ENCODE data around the gene RNF157.
A peak's percentile ranks its signal among the peaks of the same experiment; 100 is the strongest.

Gene RNF157

DNA sequence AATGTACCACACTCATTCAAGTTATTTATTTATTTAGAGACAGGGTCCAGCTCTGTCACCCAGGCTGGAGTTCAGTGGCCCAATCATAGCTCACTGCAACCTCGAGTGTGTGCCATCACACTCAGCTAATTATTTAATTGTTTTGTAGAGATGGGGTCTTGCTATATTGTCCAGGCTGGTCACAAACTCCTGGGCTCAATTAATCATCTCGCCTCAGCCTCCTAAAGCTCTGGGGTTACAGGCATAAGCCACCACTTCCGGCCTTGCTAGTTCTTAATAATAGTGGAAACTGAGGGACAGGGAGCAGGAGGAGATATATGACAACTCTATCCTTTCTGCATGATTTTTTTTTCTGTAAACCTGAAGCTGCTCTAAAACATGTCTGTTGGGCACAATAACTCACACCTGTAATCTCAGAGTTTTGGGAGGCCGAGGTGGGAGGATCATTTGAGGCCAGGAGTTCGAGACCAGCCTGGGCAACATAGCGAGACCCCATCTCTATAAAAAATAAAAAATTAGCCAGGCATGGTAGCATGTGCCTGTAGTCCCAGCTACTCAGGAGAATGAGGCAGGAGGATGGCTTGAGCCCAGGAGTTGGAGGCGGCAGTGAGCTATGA is 125.0 kb downstream of the RNF157 start:
- no peaks in the 10 kb centered on the region for H3K9me3 ChIP-seq (ENCODE audit: control insufficient read depth, low read length)
- H3K36me3 ChIP-seq (ENCODE audit: control insufficient read depth, insufficient read depth, low read length, severe bottlenecking) = no peaks in the 10 kb centered on the region
- no peak overlapping the region for H3K4me3 ChIP-seq (ENCODE audit: low read length)
- H3K27me3 ChIP-seq (replicated peaks; ENCODE audit: control insufficient read depth, insufficient read depth, low read length) = peaks cover 3% of the 10 kb centered on the region
- H3K4me1 ChIP-seq (ENCODE audit: control insufficient read depth, insufficient read depth, low read length) = no peaks in the 10 kb centered on the region
- H3K9ac ChIP-seq (ENCODE audit: low read length) = no peak overlapping the region
- no peak for DNase-seq (ENCODE audit: low read depth)

DNA sequence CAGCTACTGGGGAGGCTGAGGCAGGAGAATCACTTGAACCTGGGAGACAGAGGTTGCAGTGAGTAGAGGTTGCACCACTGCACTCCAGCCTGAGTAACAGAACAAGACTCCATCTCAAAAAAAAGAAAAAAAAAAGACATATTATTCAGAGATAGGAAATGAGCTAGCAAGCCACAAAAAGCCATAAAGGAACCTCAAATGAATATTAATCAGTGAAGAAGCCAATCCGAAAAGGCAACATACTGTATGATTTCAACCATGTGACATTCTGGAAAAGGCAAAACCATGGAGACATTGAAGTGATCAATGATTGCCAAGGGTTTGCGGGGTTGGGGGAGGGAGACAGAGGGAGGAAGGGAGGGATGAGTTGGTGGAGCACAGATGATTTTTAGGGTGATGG is 128.3 kb downstream of the RNF157 start:
- Histone ChIP-seq H3K4me3 (ENCODE audit: low read length) (no peak overlapping the region), H3K27me3 (replicated peaks; ENCODE audit: control insufficient read depth, insufficient read depth, low read length) (no peaks in the 10 kb centered on the region), H3K9me3 (ENCODE audit: control insufficient read depth, low read length) (no peaks in the 10 kb centered on the region), H3K9ac (ENCODE audit: low read length) (no peak overlapping the region), H3K4me1 (ENCODE audit: control insufficient read depth, insufficient read depth, low read length) (no peaks in the 10 kb centered on the region), H3K36me3 (ENCODE audit: control insufficient read depth, insufficient read depth, low read length, severe bottlenecking) (no peaks in the 10 kb centered on the region)
- no peak for DNase-seq (ENCODE audit: low read depth)

GRCh38 chr17:76107509-76107908 is 132.8 kb downstream of the RNF157 start:
- Histone ChIP-seq H3K9me3 (ENCODE audit: control insufficient read depth, low read length) (no peaks in the 10 kb centered on the region), H3K27me3 (replicated peaks; ENCODE audit: control insufficient read depth, insufficient read depth, low read length) (no peaks in the 10 kb centered on the region), H3K4me3 (ENCODE audit: low read length) (no peak overlapping the region), H3K4me1 (ENCODE audit: control insufficient read depth, insufficient read depth, low read length) (peaks cover 10% of the 10 kb centered on the region), H3K9ac (ENCODE audit: low read length) (no peak overlapping the region), H3K36me3 (ENCODE audit: control insufficient read depth, insufficient read depth, low read length, severe bottlenecking) (no peaks in the 10 kb centered on the region)
- peak; percentile 21 for DNase-seq (ENCODE audit: low read depth)

GRCh38 chr17:76106703-76107102 is 133.6 kb downstream of the RNF157 start:
- no peak overlapping the region for H3K9ac ChIP-seq (ENCODE audit: low read length)
- peaks cover 3% of the 10 kb centered on the region for H3K36me3 ChIP-seq (ENCODE audit: control insufficient read depth, insufficient read depth, low read length, severe bottlenecking)
- no peak for DNase-seq (ENCODE audit: low read depth)
- no peak overlapping the region for H3K4me3 ChIP-seq (ENCODE audit: low read length)
- peaks cover 17% of the 10 kb centered on the region for H3K4me1 ChIP-seq (ENCODE audit: control insufficient read depth, insufficient read depth, low read length)
- no peaks in the 10 kb centered on the region for H3K27me3 ChIP-seq (replicated peaks; ENCODE audit: control insufficient read depth, insufficient read depth, low read length)
- no peaks in the 10 kb centered on the region for H3K9me3 ChIP-seq (ENCODE audit: control insufficient read depth, low read length)

- Histone ChIP-seq H3K4me3 (ENCODE audit: low read length) (no peak overlapping the region), H3K27me3 (replicated peaks; ENCODE audit: control insufficient read depth, insufficient read depth, low read length) (no peaks in the 10 kb centered on the region), H3K9me3 (ENCODE audit: control insufficient read depth, low read length) (no peaks in the 10 kb centered on the region), H3K4me1 (ENCODE audit: control insufficient read depth, insufficient read depth, low read length) (peaks cover 17% of the 10 kb centered on the region), H3K36me3 (ENCODE audit: control insufficient read depth, insufficient read depth, low read length, severe bottlenecking) (peaks cover 20% of the 10 kb centered on the region), H3K9ac (ENCODE audit: low read length) (no peak overlapping the region)
- DNase-seq (ENCODE audit: low read depth) = no peak
These were observed 135.4 kb downstream of the RNF157 start for GRCh38 chr17:76104896-76105231.

DNA sequence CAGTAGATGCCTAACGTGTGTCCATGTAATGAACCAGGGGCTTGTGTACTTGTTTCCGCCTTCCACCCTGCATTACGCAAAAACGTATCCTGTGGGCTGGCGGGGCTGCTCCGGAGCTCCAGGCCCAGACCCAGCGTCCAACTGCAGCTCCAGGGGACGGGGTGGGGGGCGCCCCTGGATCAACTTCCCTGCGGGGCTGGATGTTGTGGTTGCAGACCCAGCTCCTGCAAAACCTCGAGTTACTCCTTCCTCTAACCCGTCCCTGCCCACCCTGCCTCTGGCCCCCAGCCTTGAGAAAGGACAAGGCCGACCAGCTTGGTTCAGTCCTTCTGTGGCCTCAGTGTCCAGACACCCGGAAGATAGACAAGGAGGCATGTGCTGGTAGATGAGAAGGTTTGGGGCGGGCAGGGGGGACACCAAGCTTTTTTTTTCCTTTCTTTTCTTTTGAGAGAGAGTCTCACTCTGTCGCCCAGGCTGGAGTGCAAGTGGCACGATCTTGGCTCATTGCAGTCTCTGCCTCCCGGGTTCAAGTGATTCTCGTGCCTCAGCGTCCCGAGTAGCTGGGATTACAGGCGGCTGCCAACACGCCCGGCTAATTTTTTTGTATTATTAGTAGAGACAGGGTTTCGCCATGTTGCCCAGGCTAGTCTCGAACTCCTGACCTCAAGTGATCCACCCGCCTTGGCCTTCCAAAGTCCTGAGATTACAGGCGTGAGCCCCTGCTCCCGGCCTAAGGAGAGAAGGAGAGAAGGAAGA is 136.0 kb downstream of the RNF157 start:
- Histone ChIP-seq H3K4me1 (ENCODE audit: control insufficient read depth, insufficient read depth, low read length) (peaks cover 17% of the 10 kb centered on the region), H3K4me3 (ENCODE audit: low read length) (peak overlapping the region; percentile 91), H3K36me3 (ENCODE audit: control insufficient read depth, insufficient read depth, low read length, severe bottlenecking) (peaks cover 25% of the 10 kb centered on the region), H3K9me3 (ENCODE audit: control insufficient read depth, low read length) (no peaks in the 10 kb centered on the region), H3K27me3 (replicated peaks; ENCODE audit: control insufficient read depth, insufficient read depth, low read length) (no peaks in the 10 kb centered on the region), H3K9ac (ENCODE audit: low read length) (peak overlapping the region; percentile 92)
- no peak for DNase-seq (ENCODE audit: low read depth)

DNA sequence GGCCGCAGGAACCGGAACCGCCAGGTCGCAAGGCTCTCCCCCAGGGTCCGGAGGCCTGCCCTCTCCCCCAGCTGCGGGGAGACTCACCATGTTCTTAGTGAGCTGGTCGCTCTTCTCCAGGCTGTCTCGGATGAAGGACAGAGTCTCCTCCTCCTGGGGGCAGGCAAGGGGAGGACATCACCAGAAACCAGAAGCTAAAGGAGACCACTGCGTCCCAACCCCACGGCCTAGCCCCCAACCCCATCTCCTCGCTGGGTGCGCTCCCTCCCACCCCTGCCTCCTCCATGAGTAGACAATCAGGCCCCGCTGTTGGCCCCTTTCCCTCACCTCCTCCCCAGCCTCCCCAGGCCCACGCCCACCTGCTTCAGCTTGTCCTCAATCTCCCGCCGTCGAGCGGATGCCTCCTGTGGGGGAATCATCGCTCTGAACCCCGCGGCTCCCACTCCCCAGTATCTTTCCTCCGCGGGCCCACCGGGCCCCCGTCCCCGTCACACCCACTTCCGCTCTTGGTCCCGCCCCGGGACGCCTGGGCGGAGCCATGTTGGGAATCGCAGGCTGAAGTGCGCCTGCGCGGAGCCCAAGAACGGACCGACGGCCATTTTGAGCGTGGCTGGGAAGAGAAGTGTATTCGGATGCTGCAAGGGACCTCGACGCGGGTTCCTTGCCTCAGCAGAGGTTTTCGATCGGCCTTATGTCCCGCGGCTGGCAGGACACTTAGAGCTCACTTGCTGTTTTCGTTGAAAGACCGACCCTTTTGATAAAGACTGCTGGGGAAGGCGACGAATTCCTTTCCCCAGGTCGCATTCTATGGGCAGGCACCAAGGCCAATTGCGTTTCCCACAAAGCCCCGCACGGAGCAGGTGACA is 136.8 kb downstream of the RNF157 start, which contains the start of gene EXOC7:
TSS of gene EXOC7 (minus strand) at position 514 of the 866 bp plus-strand sequence. CDS start at position 419, 95 bp downstream.
- Histone ChIP-seq H3K4me1 (ENCODE audit: control insufficient read depth, insufficient read depth, low read length) (peaks cover 17% of the 10 kb centered on the region), H3K36me3 (ENCODE audit: control insufficient read depth, insufficient read depth, low read length, severe bottlenecking) (peaks cover 25% of the 10 kb centered on the region), H3K4me3 (ENCODE audit: low read length) (peak within 1 kb of the TSS; percentile 91), H3K27me3 (replicated peaks; ENCODE audit: control insufficient read depth, insufficient read depth, low read length) (no peaks in the 10 kb centered on the region), H3K9me3 (ENCODE audit: control insufficient read depth, low read length) (no peaks in the 10 kb centered on the region), H3K9ac (ENCODE audit: low read length) (peak within 1 kb of the TSS; percentile 92)
- DNase-seq (ENCODE audit: low read depth) = peak; percentile 98

DNA sequence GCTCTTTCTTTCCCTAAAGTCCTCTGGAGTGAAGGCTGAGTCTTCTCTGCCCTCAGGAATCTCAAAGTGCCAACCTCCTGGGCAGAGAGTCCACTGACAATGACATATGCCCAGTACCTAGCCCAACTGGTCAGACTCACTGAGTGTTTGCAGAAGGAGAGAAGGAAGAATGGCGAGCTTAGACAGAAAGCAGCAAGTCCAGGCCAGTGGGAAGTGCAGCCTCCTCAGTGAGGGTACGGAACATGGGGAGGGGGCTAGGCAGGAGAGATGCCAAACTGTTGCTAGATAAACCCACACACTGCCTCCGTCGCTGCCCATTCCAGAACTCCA is 137.4 kb downstream of the RNF157 start:
- H3K4me1 ChIP-seq (ENCODE audit: control insufficient read depth, insufficient read depth, low read length) = peaks cover 17% of the 10 kb centered on the region
- no peak for DNase-seq (ENCODE audit: low read depth)
- peaks cover 26% of the 10 kb centered on the region for H3K36me3 ChIP-seq (ENCODE audit: control insufficient read depth, insufficient read depth, low read length, severe bottlenecking)
- no peaks in the 10 kb centered on the region for H3K27me3 ChIP-seq (replicated peaks; ENCODE audit: control insufficient read depth, insufficient read depth, low read length)
- H3K4me3 ChIP-seq (ENCODE audit: low read length) = peak overlapping the region; percentile 91
- H3K9ac ChIP-seq (ENCODE audit: low read length) = peak overlapping the region; percentile 92
- no peaks in the 10 kb centered on the region for H3K9me3 ChIP-seq (ENCODE audit: control insufficient read depth, low read length)

GRCh38 chr17:76097716-76098295 is 142.5 kb downstream of the RNF157 start:
- no peaks in the 10 kb centered on the region for H3K27me3 ChIP-seq (replicated peaks; ENCODE audit: control insufficient read depth, insufficient read depth, low read length)
- H3K36me3 ChIP-seq (ENCODE audit: control insufficient read depth, insufficient read depth, low read length, severe bottlenecking) = peaks cover 64% of the 10 kb centered on the region
- H3K9me3 ChIP-seq (ENCODE audit: control insufficient read depth, low read length) = no peaks in the 10 kb centered on the region
- peaks cover 9% of the 10 kb centered on the region for H3K4me1 ChIP-seq (ENCODE audit: control insufficient read depth, insufficient read depth, low read length)
- no peak for DNase-seq (ENCODE audit: low read depth)
- H3K9ac ChIP-seq (ENCODE audit: low read length) = no peak overlapping the region
- no peak overlapping the region for H3K4me3 ChIP-seq (ENCODE audit: low read length)

DNA sequence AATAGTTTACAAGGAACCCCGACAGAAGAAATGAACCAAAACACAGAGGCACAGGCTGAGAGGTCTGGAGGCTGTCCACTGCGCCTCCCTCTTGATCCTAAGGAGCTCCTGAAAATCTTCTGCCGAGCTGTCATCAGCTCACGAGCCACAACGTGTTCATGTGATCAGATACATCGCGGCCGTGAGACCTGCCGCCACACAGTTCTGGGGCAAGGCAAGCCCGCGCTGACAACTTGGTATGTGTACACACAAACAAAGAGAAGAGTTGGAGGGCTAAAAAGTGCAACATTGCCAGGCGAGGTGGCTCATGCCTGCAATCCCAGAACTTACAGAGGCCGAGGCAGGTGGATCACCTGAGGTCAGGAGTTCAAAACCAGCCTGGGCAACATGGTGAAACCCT is 144.3 kb downstream of the RNF157 start:
- peaks cover 66% of the 10 kb centered on the region for H3K36me3 ChIP-seq (ENCODE audit: control insufficient read depth, insufficient read depth, low read length, severe bottlenecking)

GRCh38 chr17:76094046-76094445 is 146.2 kb downstream of the RNF157 start:
- H3K27me3 ChIP-seq (replicated peaks; ENCODE audit: control insufficient read depth, insufficient read depth, low read length) = no peaks in the 10 kb centered on the region
- DNase-seq (ENCODE audit: low read depth) = no peak
- H3K4me3 ChIP-seq (ENCODE audit: low read length) = no peak overlapping the region
- peaks cover 70% of the 10 kb centered on the region for H3K36me3 ChIP-seq (ENCODE audit: control insufficient read depth, insufficient read depth, low read length, severe bottlenecking)
- no peak overlapping the region for H3K9ac ChIP-seq (ENCODE audit: low read length)
- H3K4me1 ChIP-seq (ENCODE audit: control insufficient read depth, insufficient read depth, low read length) = no peaks in the 10 kb centered on the region
- H3K9me3 ChIP-seq (ENCODE audit: control insufficient read depth, low read length) = no peaks in the 10 kb centered on the region

More for the DNA sequence above, 144.3 kb downstream of the RNF157 start:
- H3K4me3 ChIP-seq (ENCODE audit: low read length) = no peak overlapping the region
- no peaks in the 10 kb centered on the region for H3K4me1 ChIP-seq (ENCODE audit: control insufficient read depth, insufficient read depth, low read length)
- H3K9me3 ChIP-seq (ENCODE audit: control insufficient read depth, low read length) = no peaks in the 10 kb centered on the region
- no peak for DNase-seq (ENCODE audit: low read depth)
- no peaks in the 10 kb centered on the region for H3K27me3 ChIP-seq (replicated peaks; ENCODE audit: control insufficient read depth, insufficient read depth, low read length)
- no peak overlapping the region for H3K9ac ChIP-seq (ENCODE audit: low read length)

All from adipocyte (in vitro differentiated cells).